Esophagus squamous epithelium (tissue), 4 donors: Measurements from ENCODE around the gene CST1.

Experiments
- POLR2A ChIP-seq, 4 donors: fragments of 450-650 bp; IDR thresholded peaks; one replicate each; pipeline ENCODE4 v1.6.1; 2017; ENCODE audit warnings: antibody characterized with exemption in 4 of 4, mild to moderate bottlenecking in 4 of 4, moderate library complexity in 3 of 4
- TF ChIP-seq, protein P1 (sequence below), 6 experiments: fragments of 450-650 bp in 4 of 6; fragments of 200-600 bp in 2 of 6; sonication (generic) in 2 of 6; IDR thresholded peaks; one replicate each; pipeline ENCODE4 v1.5.1; 2016 to 2019; ENCODE audit warnings: antibody characterized with exemption in 6 of 6, mild to moderate bottlenecking in 4 of 6, moderate library complexity in 4 of 6

DNA sequence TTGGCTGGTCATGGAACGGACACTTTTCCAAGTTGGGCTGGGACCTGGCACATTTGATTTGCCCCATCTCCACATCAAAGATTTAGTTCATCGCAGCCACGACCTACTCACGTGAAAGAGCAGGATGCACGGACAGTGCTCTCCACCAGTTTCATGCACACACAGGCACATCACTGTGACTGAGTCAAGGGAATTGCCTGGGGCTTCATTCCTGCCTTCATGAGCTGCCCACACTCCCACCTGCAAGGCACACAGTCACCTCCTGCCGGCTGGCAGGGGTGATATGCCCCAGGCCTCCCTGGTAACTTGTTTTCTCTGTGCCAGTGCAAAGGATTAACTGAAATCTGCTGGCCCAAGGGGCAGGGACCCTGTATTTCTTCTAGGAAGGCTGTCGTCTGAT, 23.3 kb upstream of the CST1 start:
- TF ChIP-seq, protein P1, sequence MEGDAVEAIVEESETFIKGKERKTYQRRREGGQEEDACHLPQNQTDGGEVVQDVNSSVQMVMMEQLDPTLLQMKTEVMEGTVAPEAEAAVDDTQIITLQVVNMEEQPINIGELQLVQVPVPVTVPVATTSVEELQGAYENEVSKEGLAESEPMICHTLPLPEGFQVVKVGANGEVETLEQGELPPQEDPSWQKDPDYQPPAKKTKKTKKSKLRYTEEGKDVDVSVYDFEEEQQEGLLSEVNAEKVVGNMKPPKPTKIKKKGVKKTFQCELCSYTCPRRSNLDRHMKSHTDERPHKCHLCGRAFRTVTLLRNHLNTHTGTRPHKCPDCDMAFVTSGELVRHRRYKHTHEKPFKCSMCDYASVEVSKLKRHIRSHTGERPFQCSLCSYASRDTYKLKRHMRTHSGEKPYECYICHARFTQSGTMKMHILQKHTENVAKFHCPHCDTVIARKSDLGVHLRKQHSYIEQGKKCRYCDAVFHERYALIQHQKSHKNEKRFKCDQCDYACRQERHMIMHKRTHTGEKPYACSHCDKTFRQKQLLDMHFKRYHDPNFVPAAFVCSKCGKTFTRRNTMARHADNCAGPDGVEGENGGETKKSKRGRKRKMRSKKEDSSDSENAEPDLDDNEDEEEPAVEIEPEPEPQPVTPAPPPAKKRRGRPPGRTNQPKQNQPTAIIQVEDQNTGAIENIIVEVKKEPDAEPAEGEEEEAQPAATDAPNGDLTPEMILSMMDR (IDR thresholded peaks at IDR 0.05) = no peak
- no peak for TF ChIP-seq POLR2A (IDR thresholded peaks at IDR 0.05)
